Measurements from ENCODE around the gene TET3.
A peak's percentile ranks its signal among the peaks of the same experiment; 100 is the strongest.

TET3 gene

GRCh38 chr2:73987948-73988700 lies 3.4 kb downstream of the TET3 start:
- H3K27me3 ChIP-seq (ENCODE audit: control insufficient read depth, insufficient read depth, low read length) = no peaks in the 10 kb centered on the region
- no peaks in the 10 kb centered on the region for H3K9me3 ChIP-seq (ENCODE audit: control insufficient read depth, low read length)
- no peaks in the 10 kb centered on the region for H3K36me3 ChIP-seq (ENCODE audit: control insufficient read depth, insufficient read depth, low read length)
- no peak for TF ChIP-seq CTCF (IDR thresholded peaks at IDR 0.05)
- peaks cover 13% of the 10 kb centered on the region for H3K79me2 ChIP-seq
- no peak overlapping the region for H2AFZ ChIP-seq
- no peak overlapping the region for H3K4me3 ChIP-seq (ENCODE audit: low read depth, low read length)
- H3K9ac ChIP-seq = no peak overlapping the region
- H3K27ac ChIP-seq = no peak overlapping the region
- H3K4me2 ChIP-seq (ENCODE audit: low read length) = peak overlapping the region; percentile 19
- H3K4me1 ChIP-seq = peaks cover 18% of the 10 kb centered on the region

- H3K4me3 ChIP-seq (ENCODE audit: low read depth, low read length) = no peak overlapping the region
- H3K9ac ChIP-seq = no peak overlapping the region
- no peak overlapping the region for H3K4me2 ChIP-seq (ENCODE audit: low read length)
- H2AFZ ChIP-seq = no peak overlapping the region
- peaks cover 15% of the 10 kb centered on the region for H3K79me2 ChIP-seq
- H3K36me3 ChIP-seq (ENCODE audit: control insufficient read depth, insufficient read depth, low read length) = no peaks in the 10 kb centered on the region
- H3K27ac ChIP-seq = no peak overlapping the region
- no peak for TF ChIP-seq CTCF (IDR thresholded peaks at IDR 0.05)
- H3K4me1 ChIP-seq = peaks cover 13% of the 10 kb centered on the region
- H3K27me3 ChIP-seq (ENCODE audit: control insufficient read depth, insufficient read depth, low read length) = no peaks in the 10 kb centered on the region
- no peaks in the 10 kb centered on the region for H3K9me3 ChIP-seq (ENCODE audit: control insufficient read depth, low read length)
These were observed 5.3 kb downstream of the TET3 start for GRCh38 chr2:73989972-73990371.

GRCh38 chr2:73990531-73990930 lies 5.8 kb downstream of the TET3 start:
- no peak overlapping the region for H3K9ac ChIP-seq
- H3K36me3 ChIP-seq (ENCODE audit: control insufficient read depth, insufficient read depth, low read length) = no peaks in the 10 kb centered on the region
- H3K27ac ChIP-seq = no peak overlapping the region
- H3K9me3 ChIP-seq (ENCODE audit: control insufficient read depth, low read length) = no peaks in the 10 kb centered on the region
- peaks cover 15% of the 10 kb centered on the region for H3K79me2 ChIP-seq
- no peak for TF ChIP-seq CTCF (IDR thresholded peaks at IDR 0.05)
- H3K27me3 ChIP-seq (ENCODE audit: control insufficient read depth, insufficient read depth, low read length) = no peaks in the 10 kb centered on the region
- no peak overlapping the region for H3K4me3 ChIP-seq (ENCODE audit: low read depth, low read length)
- H2AFZ ChIP-seq = no peak overlapping the region
- peaks cover 13% of the 10 kb centered on the region for H3K4me1 ChIP-seq
- no peak overlapping the region for H3K4me2 ChIP-seq (ENCODE audit: low read length)

- H3K36me3 ChIP-seq (ENCODE audit: control insufficient read depth, insufficient read depth, low read length) = no peaks in the 10 kb centered on the region
- H3K9me3 ChIP-seq (ENCODE audit: control insufficient read depth, low read length) = no peaks in the 10 kb centered on the region
- H3K79me2 ChIP-seq = peaks cover 15% of the 10 kb centered on the region
- TF ChIP-seq CTCF (IDR thresholded peaks at IDR 0.05) = no peak
- H3K4me1 ChIP-seq = peaks cover 4% of the 10 kb centered on the region
- H3K4me3 ChIP-seq (ENCODE audit: low read depth, low read length) = no peak overlapping the region
- H3K27me3 ChIP-seq (ENCODE audit: control insufficient read depth, insufficient read depth, low read length) = no peaks in the 10 kb centered on the region
- H2AFZ ChIP-seq = no peak overlapping the region
- H3K27ac ChIP-seq = no peak overlapping the region
- H3K4me2 ChIP-seq (ENCODE audit: low read length) = no peak overlapping the region
- H3K9ac ChIP-seq = no peak overlapping the region
These were observed 7.3 kb downstream of the TET3 start for GRCh38 chr2:73992036-73992435.

- TF ChIP-seq CTCF (IDR thresholded peaks at IDR 0.05) = no peak
- Histone ChIP-seq H3K27ac (no peak overlapping the region), H3K4me2 (ENCODE audit: low read length) (no peak overlapping the region), H3K36me3 (ENCODE audit: control insufficient read depth, insufficient read depth, low read length) (no peaks in the 10 kb centered on the region), H3K4me3 (ENCODE audit: low read depth, low read length) (no peak overlapping the region), H3K9me3 (ENCODE audit: control insufficient read depth, low read length) (no peaks in the 10 kb centered on the region), H3K79me2 (peaks cover 11% of the 10 kb centered on the region), H3K27me3 (ENCODE audit: control insufficient read depth, insufficient read depth, low read length) (no peaks in the 10 kb centered on the region), H3K4me1 (no peaks in the 10 kb centered on the region), H2AFZ (no peak overlapping the region), H3K9ac (no peak overlapping the region)
These were observed 8.7 kb downstream of the TET3 start for GRCh38 chr2:73993376-73993775.

Data from parathyroid adenoma (tissue), 2 donors.